ENCODE data around the gene STK33.

DNA sequence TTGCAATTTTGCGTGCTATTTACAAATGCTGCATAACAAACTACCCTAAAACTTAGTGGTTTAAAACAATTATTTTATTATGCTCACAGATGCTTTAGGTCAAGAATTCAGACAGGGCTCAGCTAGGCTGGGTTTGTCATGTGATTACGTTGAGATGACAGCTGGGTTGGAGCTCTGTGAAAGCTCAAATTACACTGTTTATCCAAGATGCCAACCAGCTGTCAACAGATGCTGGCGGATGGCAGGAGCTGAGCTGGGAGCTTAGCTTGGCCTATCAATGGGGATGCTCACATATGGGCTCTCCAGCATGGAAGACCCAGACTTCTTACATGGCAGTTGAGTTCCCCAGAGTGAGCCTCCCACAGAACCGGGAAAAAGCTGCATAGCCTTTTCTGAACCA is 62.7 kb downstream of the STK33 start:
- TF ChIP-seq EZH2 (IDR thresholded peaks at IDR 0.05; ENCODE audit: borderline replicate concordance, low read length): no peak
- TF ChIP-seq, protein P1, sequence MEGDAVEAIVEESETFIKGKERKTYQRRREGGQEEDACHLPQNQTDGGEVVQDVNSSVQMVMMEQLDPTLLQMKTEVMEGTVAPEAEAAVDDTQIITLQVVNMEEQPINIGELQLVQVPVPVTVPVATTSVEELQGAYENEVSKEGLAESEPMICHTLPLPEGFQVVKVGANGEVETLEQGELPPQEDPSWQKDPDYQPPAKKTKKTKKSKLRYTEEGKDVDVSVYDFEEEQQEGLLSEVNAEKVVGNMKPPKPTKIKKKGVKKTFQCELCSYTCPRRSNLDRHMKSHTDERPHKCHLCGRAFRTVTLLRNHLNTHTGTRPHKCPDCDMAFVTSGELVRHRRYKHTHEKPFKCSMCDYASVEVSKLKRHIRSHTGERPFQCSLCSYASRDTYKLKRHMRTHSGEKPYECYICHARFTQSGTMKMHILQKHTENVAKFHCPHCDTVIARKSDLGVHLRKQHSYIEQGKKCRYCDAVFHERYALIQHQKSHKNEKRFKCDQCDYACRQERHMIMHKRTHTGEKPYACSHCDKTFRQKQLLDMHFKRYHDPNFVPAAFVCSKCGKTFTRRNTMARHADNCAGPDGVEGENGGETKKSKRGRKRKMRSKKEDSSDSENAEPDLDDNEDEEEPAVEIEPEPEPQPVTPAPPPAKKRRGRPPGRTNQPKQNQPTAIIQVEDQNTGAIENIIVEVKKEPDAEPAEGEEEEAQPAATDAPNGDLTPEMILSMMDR (IDR thresholded peaks at IDR 0.05; ENCODE audit: low read length): no peak
